ENCODE measurements around the gene HMGXB4. TPM values are rescaled to one million over a fixed set of nuclear protein-coding genes. Genes with fewer than 3 reads are reported as not detected.

HMGXB4 gene
- total and polyA plus RNA-seq, 2 of the 8 experiments (the other 6 are each of a cell fraction or from before 2014, with no cell fraction given): 20.9 to 41.3 TPM

DNA sequence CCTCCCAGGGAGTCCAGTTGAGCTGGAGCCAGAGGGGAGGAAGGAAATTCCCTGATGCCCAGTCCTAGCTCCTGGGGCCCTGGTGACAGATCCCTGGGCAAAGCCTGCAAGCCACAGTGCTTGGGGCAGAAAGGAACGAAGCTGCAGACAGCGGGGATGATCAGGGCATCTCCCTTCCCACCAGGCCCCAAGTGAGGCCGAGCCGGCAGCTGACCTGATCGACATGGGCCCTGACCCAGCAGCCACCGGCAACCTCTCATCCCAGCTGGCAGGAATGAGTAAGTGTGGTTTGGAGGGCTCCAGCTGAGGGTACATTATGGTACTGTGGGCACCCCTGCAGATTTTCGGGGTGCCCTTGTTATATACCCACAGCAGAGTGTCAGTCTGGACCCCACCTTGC is 75.9 kb downstream of the HMGXB4 start:
- no peak overlapping the region for H2BK20ac ChIP-seq (ENCODE audit: low read length)
- 96% methylated on average over 7 of the region's 7 CpGs; no CpG with 5 or more reads in 1 of the 2 experiments for WGBS, 2 experiments (ENCODE audit: extremely low coverage in 1 of 2, insufficient coverage in 1 of 2, insufficient read length in 1 of 2, insufficient replicate concordance in 2 of 2, low coverage in 1 of 2, low lambda C conversion rate in 2 of 2, missing lambda C conversion rate in 1 of 2)

More for the DNA sequence above, 75.9 kb downstream of the HMGXB4 start:
- ChIA-PET POLR2A (ENCODE audit: partially characterized antibody) (no interaction called here), CTCF (ENCODE audit: partially characterized antibody) (interaction anchor here (1.3 to 4.1 kb wide), 2 partner anchors 12 to 27 kb away, joined by 4 to 20 read pairs; no protein-coding TSS in a partner anchor)
- Histone ChIP-seq H2AFZ (ENCODE audit: low read length) (no peak overlapping the region), H2BK120ac (replicated peaks; ENCODE audit: low read depth, low read length) (no peak overlapping the region), H3K27me3 (replicated peaks in 1 of 4; ENCODE audit: control insufficient read depth in 3 of 4, extremely low read depth in 1 of 4, insufficient read depth in 3 of 4, low read length in 3 of 4) (no peaks in the 10 kb centered on the region), H2BK5ac (ENCODE audit: low read depth, low read length) (no peak overlapping the region), H4K20me1 (replicated peaks in 1 of 2; ENCODE audit: control insufficient read depth in 1 of 2, insufficient read depth in 2 of 2, low read length in 2 of 2) (no peaks in the 10 kb centered on the region), H3K4me1 (replicated peaks in 1 of 4; ENCODE audit: control insufficient read depth in 3 of 4, insufficient read depth in 4 of 4, low read length in 3 of 4) (no peaks in the 10 kb centered on the region; a peak in 3 of 7 replicates), H3K9ac (replicated peaks in 1 of 4; ENCODE audit: extremely low read depth in 1 of 4, low read depth in 3 of 4, low read length in 3 of 4) (no peak overlapping the region), H4K8ac (ENCODE audit: extremely low read depth, insufficient read depth, low read length) (no peak overlapping the region; the same call in 1 of the 2 replicates), H3K14ac (ENCODE audit: insufficient read length) (no peak overlapping the region), H3K23ac (ENCODE audit: insufficient read length) (no peak overlapping the region), H3K9me3 (ENCODE audit: insufficient read depth in 2 of 2, low read depth in 1 of 2, low read length in 1 of 2) (no peaks in the 10 kb centered on the region), H4K5ac (ENCODE audit: insufficient read length, low read depth, low read length) (no peak overlapping the region), H3K79me2 (ENCODE audit: control insufficient read depth in 1 of 2, insufficient read depth in 2 of 2, low read length in 2 of 2) (no peaks in the 10 kb centered on the region), H2BK15ac (ENCODE audit: low read length) (no peak overlapping the region), H3K4me3 (ENCODE audit: extremely low read depth in 1 of 4, insufficient read depth in 2 of 4, low read depth in 3 of 4, low read length in 4 of 4) (no peak overlapping the region), H3K23me2 (ENCODE audit: low read depth, low read length) (no peaks in the 10 kb centered on the region), H3K27ac (ENCODE audit: low read depth, low read length) (no peak overlapping the region), H2BK12ac (ENCODE audit: low read depth, low read length) (no peak overlapping the region), H3K18ac (ENCODE audit: extremely low read depth, low read length) (no peak overlapping the region), H3K4me2 (ENCODE audit: insufficient read depth in 1 of 2, low read depth in 2 of 2, low read length in 2 of 2) (no peak overlapping the region), H3K4ac (replicated peaks; ENCODE audit: insufficient read length, low read depth, low read length) (no peak overlapping the region), H3K79me1 (ENCODE audit: low read depth, low read length) (no peaks in the 10 kb centered on the region), H3K56ac (replicated peaks; ENCODE audit: insufficient read length, low read depth, low read length) (no peak overlapping the region), H2AK5ac (ENCODE audit: low read depth, low read length) (no peak overlapping the region), H3K36me3 (ENCODE audit: control insufficient read depth in 2 of 4, insufficient read depth in 4 of 4, low read length in 3 of 4) (peaks cover 0 to 6% (median 2%) of the 10 kb centered on the region in 4 experiments; a peak in 3 of 8 replicates), H4K91ac (replicated peaks; ENCODE audit: insufficient read length, low read length) (no peak overlapping the region)
- no peak for FAIRE-seq
- TF ChIP-seq NANOG (IDR thresholded peaks at IDR 0.05; ENCODE audit: insufficient read depth, low read depth, low read length, poor library complexity, severe bottlenecking) (no peak), ASH2L (IDR thresholded peaks at IDR 0.05; ENCODE audit: low read length) (no peak), HDAC2 (IDR thresholded peaks at IDR 0.05; ENCODE audit: borderline replicate concordance in 1 of 2, low read depth in 2 of 2, low read length in 2 of 2) (no peak), POLR2AphosphoS5 (IDR thresholded peaks at IDR 0.05; ENCODE audit: low read depth, low read length) (no peak), SAP30 (IDR thresholded peaks at IDR 0.05; ENCODE audit: insufficient read depth, insufficient replicate concordance, low read length) (no peak), SIN3A (conservative IDR thresholded peaks at IDR 0.05 in 1 of 2, IDR thresholded peaks at IDR 0.05 in 1 of 2; ENCODE audit: low read depth in 1 of 2, low read length in 2 of 2) (no peak), CBX8 (IDR thresholded peaks at IDR 0.05; ENCODE audit: borderline replicate concordance, low read depth, low read length) (no peak), CHD1 (IDR thresholded peaks at IDR 0.05; ENCODE audit: low read depth, low read length) (no peak), BCL11A (IDR thresholded peaks at IDR 0.05; ENCODE audit: low read depth in 2 of 2, low read length in 2 of 2) (no peak), CREB1 (IDR thresholded peaks at IDR 0.05) (no peak), ZNF274 (IDR thresholded peaks at IDR 0.05; ENCODE audit: borderline replicate concordance, extremely low read depth, low read length) (no peak)
- TF ChIP-seq, protein P1, sequence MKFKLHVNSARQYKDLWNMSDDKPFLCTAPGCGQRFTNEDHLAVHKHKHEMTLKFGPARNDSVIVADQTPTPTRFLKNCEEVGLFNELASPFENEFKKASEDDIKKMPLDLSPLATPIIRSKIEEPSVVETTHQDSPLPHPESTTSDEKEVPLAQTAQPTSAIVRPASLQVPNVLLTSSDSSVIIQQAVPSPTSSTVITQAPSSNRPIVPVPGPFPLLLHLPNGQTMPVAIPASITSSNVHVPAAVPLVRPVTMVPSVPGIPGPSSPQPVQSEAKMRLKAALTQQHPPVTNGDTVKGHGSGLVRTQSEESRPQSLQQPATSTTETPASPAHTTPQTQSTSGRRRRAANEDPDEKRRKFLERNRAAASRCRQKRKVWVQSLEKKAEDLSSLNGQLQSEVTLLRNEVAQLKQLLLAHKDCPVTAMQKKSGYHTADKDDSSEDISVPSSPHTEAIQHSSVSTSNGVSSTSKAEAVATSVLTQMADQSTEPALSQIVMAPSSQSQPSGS (IDR thresholded peaks at IDR 0.05; ENCODE audit: low read length): no peak
- DNase-seq (ENCODE audit: low read depth in 1 of 2, low spot score in 2 of 2): no peak

Data from H1 (cell line).